NT2/D1 (cell line): ENCODE measurements around the gene CRY1.

ENCODE experiments used
- DNase-seq: peaks from one replicate; pipeline ENCODE4 v3.0.0-alpha.2; 2011; ENCODE audit warnings: low read depth, low spot score
- H3K27me3 ChIP-seq: 2 replicates; pipeline ENCODE4 v1.6.0; 2011; ENCODE audit warnings: mild to moderate bottlenecking; ENCODE audit not compliant: insufficient read length, insufficient read depth
- H3K36me3 ChIP-seq: 2 replicates; pipeline ENCODE4 v1.6.1; 2011; ENCODE audit warnings: mild to moderate bottlenecking, low read length, mixed read lengths; ENCODE audit not compliant: insufficient read depth, insufficient read length
- H3K4me1 ChIP-seq: 2 replicates; pipeline ENCODE4 v1.5.1; 2011; ENCODE audit not compliant: insufficient read depth, insufficient read length
- H3K4me3 ChIP-seq: 2 replicates; pipeline ENCODE4 v1.5.1; 2011; ENCODE audit warnings: low read depth; ENCODE audit not compliant: insufficient read length
- H3K9ac ChIP-seq: 2 replicates; pipeline ENCODE4 v1.6.0; 2011; ENCODE audit warnings: low read depth; ENCODE audit not compliant: insufficient read length
- H3K9me3 ChIP-seq: 2 replicates; pipeline ENCODE4 v1.5.1; 2011; ENCODE audit warnings: mild to moderate bottlenecking, low read length; ENCODE audit not compliant: insufficient read depth
- SUZ12 ChIP-seq: IDR thresholded peaks from 2 replicates; pipeline ENCODE4 v1.6.1; 2011; ENCODE audit not compliant: insufficient read length, insufficient read depth; ENCODE audit errors: extremely low read depth
- YY1 ChIP-seq: IDR thresholded peaks from 2 replicates; pipeline ENCODE4 v1.6.1; 2011; ENCODE audit not compliant: insufficient read length, insufficient read depth
- ZNF274 ChIP-seq: IDR thresholded peaks from 2 replicates; pipeline ENCODE4 v1.6.1; 2011; ENCODE audit warnings: mild to moderate bottlenecking, low read depth, low read length

CRY1 gene

GRCh38 chr12:107106241-107107025, 13.1 kb upstream of the CRY1 start:
- H3K27me3 ChIP-seq, result no peaks in the 10 kb centered on the region
- H3K9me3 ChIP-seq, result no peaks in the 10 kb centered on the region
- no peaks in the 10 kb centered on the region for H3K36me3 ChIP-seq
- no peaks in the 10 kb centered on the region for H3K4me1 ChIP-seq
- no peak overlapping the region for H3K9ac ChIP-seq
- no peak for DNase-seq
- TF ChIP-seq YY1 (no peak), ZNF274 (no peak), SUZ12 (no peak)
- no peak overlapping the region for H3K4me3 ChIP-seq

DNA sequence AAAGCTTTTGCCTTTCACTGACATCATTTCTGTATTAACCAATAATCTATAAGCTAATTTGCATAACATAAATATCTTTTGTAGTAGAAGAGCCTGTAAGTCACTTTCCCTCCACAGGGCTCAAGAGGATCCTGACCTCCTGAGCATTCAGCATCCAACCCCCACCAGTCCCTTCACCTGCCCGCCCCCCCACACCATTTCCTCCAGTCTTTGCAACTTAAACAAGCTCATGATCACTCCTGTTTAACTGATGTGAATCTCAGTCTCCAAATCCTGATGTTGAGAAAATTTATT, 12.0 kb upstream of the CRY1 start:
- Histone ChIP-seq H3K27me3 (no peaks in the 10 kb centered on the region), H3K9me3 (no peaks in the 10 kb centered on the region), H3K9ac (no peak overlapping the region), H3K36me3 (no peaks in the 10 kb centered on the region), H3K4me3 (no peak overlapping the region), H3K4me1 (no peaks in the 10 kb centered on the region)
- no peak for DNase-seq
- TF ChIP-seq SUZ12 (no peak), ZNF274 (no peak), YY1 (no peak)

GRCh38 chr12:107103516-107103915, 10.2 kb upstream of the CRY1 start:
- H3K9ac ChIP-seq, result no peak overlapping the region
- no peak for DNase-seq
- no peak overlapping the region for H3K4me3 ChIP-seq
- no peaks in the 10 kb centered on the region for H3K27me3 ChIP-seq
- no peaks in the 10 kb centered on the region for H3K9me3 ChIP-seq
- no peaks in the 10 kb centered on the region for H3K4me1 ChIP-seq
- TF ChIP-seq SUZ12, result no peak
- no peak for TF ChIP-seq YY1
- no peak for TF ChIP-seq ZNF274
- no peaks in the 10 kb centered on the region for H3K36me3 ChIP-seq

GRCh38 chr12:107103097-107103496, 9.7 kb upstream of the CRY1 start:
- H3K9ac ChIP-seq, result no peak overlapping the region
- H3K9me3 ChIP-seq, result no peaks in the 10 kb centered on the region
- DNase-seq, result no peak
- no peaks in the 10 kb centered on the region for H3K36me3 ChIP-seq
- H3K4me1 ChIP-seq, result no peaks in the 10 kb centered on the region
- TF ChIP-seq SUZ12 (no peak), ZNF274 (no peak), YY1 (no peak)
- no peak overlapping the region for H3K4me3 ChIP-seq
- no peaks in the 10 kb centered on the region for H3K27me3 ChIP-seq

- Histone ChIP-seq H3K36me3 (no peaks in the 10 kb centered on the region), H3K4me1 (no peaks in the 10 kb centered on the region), H3K9me3 (peaks cover 7% of the 10 kb centered on the region; the same call in 1 of the 2 replicates), H3K9ac (no peak overlapping the region), H3K4me3 (no peak overlapping the region), H3K27me3 (no peaks in the 10 kb centered on the region)
- DNase-seq, result no peak
- no peak for TF ChIP-seq ZNF274
- no peak for TF ChIP-seq SUZ12
- TF ChIP-seq YY1, result no peak
Observed at GRCh38 chr12:107102294-107102693, 8.9 kb upstream of the CRY1 start.

GRCh38 chr12:107101651-107102050, 8.3 kb upstream of the CRY1 start:
- no peak for DNase-seq
- TF ChIP-seq YY1, result no peak
- TF ChIP-seq SUZ12, result no peak
- TF ChIP-seq ZNF274, result no peak
- H3K4me3 ChIP-seq, result no peak overlapping the region
- H3K9ac ChIP-seq, result no peak overlapping the region
- no peaks in the 10 kb centered on the region for H3K4me1 ChIP-seq
- no peaks in the 10 kb centered on the region for H3K36me3 ChIP-seq
- H3K27me3 ChIP-seq, result no peaks in the 10 kb centered on the region
- H3K9me3 ChIP-seq, result peaks cover 13% of the 10 kb centered on the region; the same call in 1 of the 2 replicates

GRCh38 chr12:107099917-107100316, 6.6 kb upstream of the CRY1 start:
- TF ChIP-seq ZNF274, result no peak
- TF ChIP-seq SUZ12, result no peak
- TF ChIP-seq YY1, result no peak
- H3K36me3 ChIP-seq, result no peaks in the 10 kb centered on the region
- H3K4me1 ChIP-seq, result no peaks in the 10 kb centered on the region
- H3K9me3 ChIP-seq, result peaks cover 27% of the 10 kb centered on the region; the same call in 1 of the 2 replicates
- no peak for DNase-seq
- no peak overlapping the region for H3K4me3 ChIP-seq
- no peak overlapping the region for H3K9ac ChIP-seq
- H3K27me3 ChIP-seq, result no peaks in the 10 kb centered on the region

DNA sequence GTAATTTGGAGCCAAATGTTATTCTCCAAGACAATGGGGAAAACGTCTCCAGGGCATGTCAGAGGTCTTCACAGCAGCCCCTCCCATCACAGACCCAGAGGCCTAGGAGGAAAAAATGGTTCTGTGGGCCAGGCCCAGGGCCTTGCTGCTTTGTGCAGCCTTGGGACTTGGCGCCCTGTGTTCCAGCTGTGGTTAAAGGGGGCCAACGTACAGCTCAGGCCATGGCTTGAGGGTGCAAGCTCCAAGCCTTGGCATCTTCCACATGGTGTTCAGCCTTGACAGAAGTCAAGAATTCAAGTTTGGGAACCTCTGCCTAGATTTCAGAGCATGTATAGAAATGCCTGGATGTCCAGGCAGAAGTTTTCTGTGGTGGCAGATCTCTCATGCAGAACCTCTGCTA, 3.2 kb upstream of the CRY1 start:
- H3K9me3 ChIP-seq, result peaks cover 27% of the 10 kb centered on the region; the same call in 1 of the 2 replicates
- DNase-seq, result no peak
- no peak overlapping the region for H3K9ac ChIP-seq
- H3K36me3 ChIP-seq, result no peaks in the 10 kb centered on the region
- H3K27me3 ChIP-seq, result no peaks in the 10 kb centered on the region
- no peak overlapping the region for H3K4me3 ChIP-seq
- TF ChIP-seq YY1 (no peak), SUZ12 (no peak), ZNF274 (no peak)
- no peaks in the 10 kb centered on the region for H3K4me1 ChIP-seq
